Measurements from ENCODE around the gene CD82.
A peak's percentile ranks its signal among the peaks of the same experiment; 100 is the strongest.

Gene CD82

DNA sequence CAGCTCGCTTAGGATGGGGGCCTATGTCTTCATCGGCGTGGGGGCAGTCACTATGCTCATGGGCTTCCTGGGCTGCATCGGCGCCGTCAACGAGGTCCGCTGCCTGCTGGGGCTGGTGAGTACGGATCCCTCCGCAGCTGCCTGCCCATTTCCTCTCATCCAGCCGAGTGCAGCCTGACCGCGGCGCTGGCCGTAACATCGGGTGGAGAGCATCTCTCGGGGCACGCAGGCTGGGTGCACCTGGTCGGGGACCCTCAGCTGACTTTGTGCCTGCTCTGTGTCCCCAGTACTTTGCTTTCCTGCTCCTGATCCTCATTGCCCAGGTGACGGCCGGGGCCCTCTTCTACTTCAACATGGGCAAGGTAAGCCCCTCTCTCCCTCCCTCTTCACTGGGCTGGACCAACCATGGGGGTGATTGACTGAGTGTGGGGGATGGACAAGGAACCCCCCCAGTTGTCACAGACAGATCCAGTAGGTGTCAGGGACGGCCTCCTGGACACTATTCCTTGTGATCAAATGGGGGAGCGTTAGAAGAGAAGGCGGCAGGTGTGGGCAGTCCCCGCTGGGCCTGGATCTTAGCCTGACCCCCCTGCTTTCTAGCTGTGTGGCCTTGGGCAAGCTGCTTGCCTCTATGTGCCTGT is 39.7 kb downstream of the CD82 start:
- no peak for DNase-seq

DNA sequence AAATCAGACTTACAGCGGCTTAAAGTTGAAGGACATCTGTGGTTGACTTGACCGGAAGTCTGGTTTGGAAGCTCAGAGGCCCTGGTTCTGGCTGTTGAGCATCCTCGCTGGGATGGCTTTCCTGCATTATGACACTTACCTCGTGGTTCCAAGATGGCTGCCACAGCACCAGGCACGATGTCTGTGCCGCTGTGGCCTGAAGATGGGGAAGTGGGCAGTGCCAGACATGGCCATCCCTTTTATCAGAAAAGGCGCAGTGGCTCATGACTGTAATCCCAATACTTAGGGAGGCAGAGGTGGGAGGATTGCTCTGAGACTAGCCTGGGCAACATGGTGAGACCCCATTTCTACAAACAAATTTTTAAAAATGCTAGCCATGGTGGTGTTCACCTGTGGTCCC is 40.5 kb downstream of the CD82 start:
- no peak for DNase-seq

DNA sequence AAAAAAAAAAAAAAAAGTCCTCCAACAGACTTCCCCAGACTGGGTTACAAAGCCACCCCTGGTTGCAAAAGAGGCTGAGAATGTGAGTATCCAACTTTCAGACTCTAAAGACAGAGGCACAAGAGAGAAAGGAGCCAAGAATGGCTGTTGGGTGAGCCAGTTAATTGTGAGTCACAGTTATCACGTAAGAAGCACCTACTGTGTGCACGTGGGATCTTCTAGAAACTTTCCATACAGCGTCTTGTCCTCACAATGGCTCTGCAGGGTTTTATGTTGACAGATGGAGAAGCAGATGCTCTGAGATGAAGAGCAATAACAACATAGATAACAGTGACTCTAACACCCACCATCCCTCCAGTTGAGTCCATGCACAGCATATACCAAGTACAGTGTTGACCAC is 41.0 kb downstream of the CD82 start:
- no peak for DNase-seq

DNA sequence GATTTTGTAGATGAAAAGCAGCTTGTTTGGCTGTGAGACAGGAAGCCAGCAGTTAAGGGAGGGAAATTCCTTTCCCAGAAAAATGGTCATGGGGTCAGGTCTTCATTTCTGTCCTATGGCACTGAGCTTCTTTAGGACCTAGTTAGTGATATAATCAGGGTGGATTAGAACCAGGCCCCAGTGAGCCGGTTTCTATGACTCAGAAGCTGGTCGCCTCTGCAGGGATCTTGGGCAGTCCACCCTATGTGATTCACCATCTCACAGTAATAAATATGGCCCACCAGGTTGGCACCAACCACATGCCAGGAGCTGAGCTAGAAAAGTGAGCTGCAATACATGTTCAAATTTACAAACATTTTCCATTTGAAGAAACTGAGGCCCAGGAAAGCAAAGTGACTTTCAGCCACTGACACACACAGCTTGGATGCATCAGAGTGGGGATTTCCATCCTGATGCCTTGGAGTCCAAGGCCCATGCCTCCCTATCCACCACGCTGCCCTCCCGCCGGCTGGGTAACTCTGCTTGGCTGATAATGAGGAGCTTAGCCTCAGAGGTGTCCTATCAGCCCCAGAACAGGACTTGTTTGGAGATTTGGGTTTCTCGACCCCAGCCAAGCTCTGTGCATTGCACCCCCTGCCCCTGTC is 42.0 kb downstream of the CD82 start:
- peak; percentile 49 for DNase-seq

DNA sequence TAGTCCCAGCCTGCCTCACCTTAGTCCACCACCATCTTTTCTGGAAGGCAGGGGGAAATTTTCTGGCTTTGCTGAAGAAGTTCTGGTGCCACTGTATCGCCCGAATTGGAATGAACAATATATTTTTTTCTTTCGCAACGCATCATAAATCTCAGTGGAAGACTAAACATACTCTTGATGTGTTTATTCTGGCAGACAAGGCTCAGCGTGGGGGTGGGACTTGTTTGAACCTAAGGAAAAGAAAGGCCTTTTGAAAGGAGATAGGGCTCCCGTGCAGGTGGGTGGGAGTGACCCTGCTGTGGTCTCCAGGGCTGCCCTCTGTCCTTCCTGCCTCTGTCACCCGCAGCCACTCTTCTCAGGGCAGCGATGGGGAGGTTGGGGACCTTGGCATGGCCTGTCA is 42.5 kb downstream of the CD82 start:
- DNase-seq = no peak

DNA sequence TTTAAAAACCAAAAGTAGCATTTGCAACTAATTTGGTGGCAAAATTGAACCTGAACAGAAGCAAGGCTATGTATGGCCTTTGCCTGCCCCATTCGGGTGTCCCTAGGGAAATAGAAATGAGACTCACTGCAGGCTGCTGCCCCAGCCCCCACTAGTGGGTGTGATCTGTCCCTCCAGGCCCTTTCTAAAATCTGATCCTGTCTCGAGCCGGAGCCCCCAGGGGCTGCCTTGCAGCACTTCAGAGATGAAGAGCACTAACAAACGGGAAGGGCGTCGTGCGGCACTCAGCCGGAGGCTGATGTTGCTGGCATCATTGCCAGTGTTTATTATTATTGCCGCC is 43.2 kb downstream of the CD82 start:
- no peak for DNase-seq

DNA sequence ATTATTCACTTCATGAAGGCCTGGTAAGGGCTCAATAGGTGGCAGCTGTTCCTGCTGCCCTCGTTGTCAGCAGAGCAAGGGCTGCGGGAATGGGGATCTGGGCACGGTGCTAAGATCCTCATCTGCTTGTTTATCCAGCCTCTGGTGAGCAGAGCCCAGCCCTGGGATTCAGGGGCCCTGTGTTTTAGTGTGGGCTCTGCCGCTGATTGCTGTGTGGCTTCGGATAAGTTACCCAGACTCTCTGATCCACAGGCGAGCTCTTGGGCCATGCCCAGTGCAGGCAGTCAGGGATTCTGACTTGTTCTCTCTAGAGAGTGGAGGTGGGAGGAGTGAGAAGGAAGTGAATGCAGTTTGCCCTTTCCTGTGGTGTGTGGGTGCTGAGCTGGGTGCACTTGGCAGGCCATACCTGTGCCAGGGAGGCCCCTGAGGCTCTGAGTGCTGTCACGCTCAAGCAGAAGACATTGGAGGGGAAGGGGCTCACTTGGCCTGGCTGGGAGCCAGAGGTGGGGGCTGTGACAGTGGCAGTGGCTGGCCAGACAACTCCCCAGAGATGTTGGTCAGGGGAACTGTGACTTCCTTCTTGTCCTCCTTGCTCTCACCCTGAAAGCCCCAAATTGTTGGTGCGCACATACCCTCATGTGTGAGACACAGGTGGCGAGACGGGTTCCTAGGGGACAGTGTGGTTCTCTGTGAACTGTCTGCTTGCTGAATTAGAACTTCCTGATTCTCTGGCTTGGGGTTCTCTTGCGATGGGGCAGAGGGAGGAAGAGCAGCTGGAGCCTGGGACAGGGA is 43.7 kb downstream of the CD82 start:
- peak; percentile 44 for DNase-seq

DNA sequence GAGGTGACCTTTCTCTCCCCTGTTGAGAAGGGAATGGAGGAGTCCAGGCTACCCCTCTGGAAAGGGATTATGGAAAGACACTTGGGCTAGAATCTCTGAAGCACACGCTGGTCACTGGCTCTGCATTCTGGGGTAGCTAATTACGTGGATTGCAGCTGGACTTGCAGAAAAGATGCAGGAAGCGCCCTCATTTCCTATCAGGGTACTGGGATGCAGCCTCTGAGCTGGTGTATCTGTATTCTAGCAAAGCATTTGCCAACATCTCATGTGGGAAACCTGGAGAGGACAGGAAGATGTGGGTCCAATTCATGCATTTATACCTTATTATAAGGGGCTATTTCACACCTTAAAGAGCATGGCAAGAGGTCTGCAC is 44.3 kb downstream of the CD82 start:
- DNase-seq = no peak

DNA sequence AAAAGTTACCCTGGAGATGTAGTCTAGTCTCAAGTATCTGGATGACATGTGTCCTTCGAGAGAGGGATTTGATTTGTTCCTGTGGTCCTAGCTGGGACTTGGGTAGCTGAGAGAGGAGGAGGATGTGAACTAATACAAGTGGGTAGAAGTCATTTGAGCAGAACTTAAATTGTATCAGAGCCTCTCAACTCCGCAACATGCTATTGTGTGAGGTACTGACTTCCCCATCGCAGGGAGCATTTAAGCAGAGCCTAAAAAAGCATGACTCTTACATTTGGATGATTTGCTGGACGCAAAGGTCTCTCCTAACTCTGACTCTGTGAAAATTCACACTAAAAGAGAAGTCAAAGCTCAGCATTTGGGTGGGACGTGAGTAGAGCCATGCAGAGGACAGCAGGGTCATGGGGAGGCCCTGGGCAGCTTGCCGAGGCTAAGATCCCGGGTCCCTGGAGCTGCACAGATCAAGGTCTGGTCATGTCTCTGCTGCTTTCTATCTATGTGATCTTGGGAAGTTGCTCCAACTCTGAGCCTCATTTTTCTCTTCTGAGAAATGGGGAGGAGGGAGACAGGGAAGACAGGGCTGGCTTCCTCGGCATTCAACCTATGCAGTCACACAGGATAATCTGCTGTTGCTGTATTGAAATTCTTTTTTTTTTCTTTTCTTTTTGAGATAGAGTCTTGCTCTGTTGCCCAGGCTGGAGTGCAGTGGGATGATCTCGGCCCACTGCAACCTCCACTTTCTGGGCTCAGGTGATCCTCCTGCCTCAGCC is 44.9 kb downstream of the CD82 start:
- no peak for DNase-seq

DNA sequence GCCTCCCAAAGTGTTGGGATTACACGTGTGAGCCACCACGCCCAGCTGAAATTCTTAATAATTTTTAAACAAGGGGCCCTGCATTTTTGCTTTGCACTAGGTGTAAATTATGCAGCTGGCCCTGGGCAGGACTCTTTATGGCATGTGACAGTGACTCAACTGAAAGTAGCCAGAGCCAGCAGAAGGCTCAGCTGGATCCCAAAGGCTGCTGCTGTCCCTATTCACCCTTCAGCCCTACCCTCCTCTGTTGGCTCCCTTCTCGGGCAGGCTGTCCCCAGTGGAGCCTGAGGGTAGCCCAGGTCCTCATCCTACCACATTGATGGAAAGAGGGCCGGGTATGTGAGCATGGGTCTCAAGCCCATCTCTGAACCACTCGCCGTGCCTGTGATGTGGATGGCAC is 45.6 kb downstream of the CD82 start:
- no peak for DNase-seq

DNA sequence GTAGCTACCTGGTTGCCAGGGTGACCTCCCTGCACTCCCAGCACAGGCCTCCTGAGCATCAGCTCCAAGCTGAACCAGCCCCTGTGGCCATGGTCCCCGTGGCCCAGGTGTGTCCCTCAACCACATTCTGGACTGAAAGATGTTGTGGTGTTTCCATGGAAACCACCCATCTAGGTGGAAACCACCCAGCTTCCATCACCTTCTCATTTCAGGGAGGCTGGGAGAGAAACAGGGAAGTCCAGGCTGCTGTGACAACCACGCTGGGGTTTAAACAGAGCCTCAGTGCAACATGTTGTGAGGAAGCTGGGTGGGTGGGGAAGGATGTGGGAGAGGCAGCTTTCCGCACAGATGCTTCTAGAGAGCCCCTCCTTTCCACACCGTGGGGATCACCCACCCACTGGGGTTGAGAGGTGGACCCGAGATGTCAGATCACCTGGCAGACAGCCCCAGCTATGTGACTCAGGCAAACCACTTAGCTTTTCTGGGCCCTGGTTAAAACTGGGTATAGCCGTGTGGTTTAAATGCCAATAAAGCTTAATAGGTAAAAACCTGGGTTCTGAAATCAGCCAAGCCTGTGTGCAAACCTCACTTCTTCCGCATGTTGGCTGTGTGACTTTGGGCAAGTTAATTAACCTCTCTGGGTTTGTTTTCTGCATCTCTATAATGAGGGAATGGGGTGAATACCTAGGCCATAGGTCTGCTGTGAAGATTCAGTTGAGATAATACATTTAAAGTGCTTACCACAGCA is 46.4 kb downstream of the CD82 start:
- peak; percentile 68 for DNase-seq

DNA sequence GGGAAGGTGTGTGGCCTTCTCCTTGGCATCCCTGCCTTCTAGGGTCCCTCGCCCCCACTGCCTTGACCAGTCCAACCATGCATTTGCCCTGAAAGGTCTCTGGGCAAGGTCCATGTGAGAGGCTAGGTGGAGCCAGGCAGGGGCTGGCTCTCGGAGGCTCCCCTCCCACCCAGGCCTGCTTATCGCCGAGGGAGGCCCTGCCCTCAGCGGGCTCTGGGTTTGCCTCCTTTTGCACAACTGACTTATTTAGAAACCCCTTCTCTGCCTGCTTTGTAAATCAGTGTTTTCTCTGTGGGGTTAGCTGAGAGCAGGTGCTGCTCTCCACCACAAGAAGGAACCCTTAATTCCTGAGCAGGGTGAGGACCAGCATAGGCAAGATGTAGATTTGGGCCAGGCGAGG is 47.7 kb downstream of the CD82 start:
- DNase-seq = no peak

DNA sequence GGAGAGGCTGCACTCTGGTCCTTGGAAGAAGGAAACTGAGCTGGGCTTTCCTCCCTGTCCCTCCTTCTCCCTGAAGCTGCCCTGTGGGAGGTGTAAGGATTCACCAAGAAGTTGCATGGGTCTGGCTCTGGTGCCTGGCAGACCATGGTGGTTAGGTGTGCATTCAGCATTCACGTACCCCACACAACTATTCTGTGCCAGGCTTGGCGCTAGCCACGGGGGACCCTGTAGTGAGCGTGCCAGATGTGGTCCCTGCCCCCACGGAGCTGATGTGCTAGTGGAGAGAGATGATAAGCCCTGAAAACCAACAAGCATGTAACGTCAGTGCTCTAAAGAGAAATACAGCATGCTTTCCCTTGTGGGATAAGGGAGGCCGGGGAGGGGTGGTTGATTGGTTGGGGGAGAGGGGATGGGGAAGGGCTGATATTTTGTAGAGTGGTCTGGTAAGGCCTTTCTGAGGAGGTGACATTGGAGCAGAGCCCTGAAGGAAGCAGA is 48.9 kb downstream of the CD82 start:
- no peak for DNase-seq

DNA sequence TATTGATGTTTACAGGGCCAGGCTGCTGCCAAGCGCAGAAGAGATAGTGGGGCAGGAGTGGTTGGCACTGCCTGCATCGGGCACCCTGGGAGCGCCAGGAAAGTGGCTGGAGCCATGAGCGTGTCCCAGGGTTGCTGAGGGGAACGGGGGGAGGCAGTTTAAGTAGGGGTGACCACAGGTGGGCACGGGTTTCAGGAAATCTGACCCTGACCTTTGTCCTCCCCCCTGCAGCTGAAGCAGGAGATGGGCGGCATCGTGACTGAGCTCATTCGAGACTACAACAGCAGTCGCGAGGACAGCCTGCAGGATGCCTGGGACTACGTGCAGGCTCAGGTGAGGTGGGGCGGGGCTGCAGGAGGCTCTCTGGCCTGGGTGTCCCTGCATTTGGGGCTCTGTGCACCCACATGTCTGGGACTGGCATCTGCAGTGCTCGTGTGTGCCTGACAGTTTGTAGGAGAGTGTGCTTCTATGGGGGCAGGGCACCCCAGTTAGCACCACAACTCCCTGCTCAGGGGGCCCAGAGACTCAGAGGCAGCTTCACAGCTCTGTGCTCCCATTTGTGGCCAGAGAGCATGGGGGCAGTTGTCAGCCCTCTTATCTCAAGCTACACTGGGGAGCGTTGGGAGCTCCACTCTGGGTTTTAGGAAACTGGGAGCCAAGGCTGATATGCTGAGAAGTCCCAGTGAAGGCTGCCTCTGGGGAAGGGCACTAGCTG is 49.7 kb downstream of the CD82 start:
- DNase-seq = no peak

DNA sequence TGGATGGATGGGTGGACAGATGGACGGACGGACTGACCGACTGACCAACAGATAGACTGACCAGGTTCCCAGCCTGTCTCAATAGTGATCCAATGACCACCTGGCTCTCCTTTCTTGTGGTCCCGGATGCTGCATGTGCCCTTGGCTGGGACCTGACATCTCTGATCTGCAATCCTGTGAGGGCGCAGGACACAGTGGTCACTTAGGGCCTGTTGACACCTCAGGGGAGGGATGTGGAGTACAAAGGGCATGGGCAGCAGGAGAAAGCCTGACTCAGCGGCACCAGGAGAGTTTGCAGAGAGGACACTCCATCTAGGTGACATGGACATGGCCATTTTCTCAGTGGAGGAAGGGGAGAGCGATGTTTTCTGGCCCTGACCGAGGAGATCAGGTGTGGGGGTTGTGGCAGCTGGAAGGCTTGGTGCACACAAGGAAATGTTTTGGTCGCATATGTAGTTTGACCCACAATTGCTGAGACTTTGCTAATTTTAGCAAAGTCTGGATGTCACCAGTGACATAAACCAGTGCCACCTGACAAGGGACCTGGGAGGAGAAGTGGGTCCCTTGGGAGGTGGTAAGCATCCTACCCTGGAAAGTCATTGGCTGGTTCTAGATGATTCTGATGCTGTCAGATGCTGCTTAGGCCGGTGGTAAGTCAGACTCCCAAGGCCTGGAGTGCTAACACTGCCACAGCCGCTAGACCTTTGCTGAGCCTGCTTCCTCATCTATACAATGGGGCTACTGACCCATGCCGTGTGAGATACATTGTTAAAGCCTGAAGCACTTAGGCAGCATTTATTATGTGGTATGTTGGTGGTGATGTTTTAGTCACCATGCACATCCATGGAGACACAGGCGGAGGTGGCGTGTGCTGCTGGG is 50.7 kb downstream of the CD82 start:
- DNase-seq = no peak

DNA sequence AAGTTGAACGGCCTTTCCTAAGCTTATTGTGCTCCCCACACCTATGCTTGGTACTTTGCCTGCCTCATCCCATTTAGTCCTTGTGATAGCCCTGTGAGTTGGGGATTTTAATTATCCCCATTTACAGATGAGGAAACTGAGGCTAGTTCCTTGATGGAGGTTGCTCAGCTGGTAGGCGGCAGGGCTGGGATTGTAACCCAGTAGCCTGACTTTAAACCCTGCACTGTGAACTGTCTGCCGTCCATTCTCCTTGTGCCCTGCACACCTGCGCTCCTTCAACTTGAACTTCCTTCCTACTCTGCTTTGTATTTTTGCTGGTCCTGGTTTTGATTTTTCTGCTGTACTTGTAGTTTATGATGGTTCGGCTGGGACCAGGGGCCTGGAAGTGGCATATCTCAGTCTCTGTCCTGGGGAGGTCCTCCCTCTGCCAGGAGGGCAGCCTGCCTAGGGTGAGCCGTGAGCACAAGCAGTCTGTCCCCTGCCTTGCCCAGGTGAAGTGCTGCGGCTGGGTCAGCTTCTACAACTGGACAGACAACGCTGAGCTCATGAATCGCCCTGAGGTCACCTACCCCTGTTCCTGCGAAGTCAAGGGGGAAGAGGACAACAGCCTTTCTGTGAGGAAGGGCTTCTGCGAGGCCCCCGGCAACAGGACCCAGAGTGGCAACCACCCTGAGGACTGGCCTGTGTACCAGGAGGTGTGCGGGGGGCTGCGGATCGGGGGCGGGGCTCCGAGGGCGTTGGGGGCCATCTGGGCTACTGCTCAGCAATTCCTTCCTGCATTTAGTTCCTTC is 52.4 kb downstream of the CD82 start:
- peak; percentile 0 for DNase-seq

DNA sequence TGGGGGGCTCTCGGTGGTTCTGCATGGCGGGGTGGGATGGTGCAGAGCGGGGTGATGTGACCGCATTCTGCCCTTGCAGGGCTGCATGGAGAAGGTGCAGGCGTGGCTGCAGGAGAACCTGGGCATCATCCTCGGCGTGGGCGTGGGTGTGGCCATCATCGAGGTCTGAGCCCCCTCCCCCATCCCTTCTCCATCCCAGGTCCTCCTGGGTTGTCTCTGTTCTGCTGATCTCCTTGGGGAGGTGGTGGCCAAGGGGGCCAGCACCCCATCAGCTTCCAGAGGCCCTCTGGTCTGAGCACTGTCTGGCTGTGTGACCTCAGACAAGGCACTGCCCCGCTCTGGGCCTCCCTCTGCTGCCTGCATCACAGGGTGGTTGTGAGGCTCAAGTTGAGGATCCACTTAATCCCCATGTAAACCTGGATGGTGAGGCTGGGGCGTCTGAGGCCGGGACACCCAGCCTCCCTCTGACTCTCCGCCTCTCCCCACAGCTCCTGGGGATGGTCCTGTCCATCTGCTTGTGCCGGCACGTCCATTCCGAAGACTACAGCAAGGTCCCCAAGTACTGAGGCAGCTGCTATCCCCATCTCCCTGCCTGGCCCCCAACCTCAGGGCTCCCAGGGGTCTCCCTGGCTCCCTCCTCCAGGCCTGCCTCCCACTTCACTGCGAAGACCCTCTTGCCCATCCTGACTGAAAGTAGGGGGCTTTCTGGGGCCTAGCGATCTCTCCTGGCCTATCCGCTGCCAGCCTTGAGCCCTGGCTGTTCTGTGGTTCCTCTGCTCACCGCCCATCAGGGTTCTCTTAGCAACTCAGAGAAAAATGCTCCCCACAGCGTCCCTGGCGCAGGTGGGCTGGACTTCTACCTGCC is 53.3 kb downstream of the CD82 start:
- DNase-seq = peak; percentile 1

DNA sequence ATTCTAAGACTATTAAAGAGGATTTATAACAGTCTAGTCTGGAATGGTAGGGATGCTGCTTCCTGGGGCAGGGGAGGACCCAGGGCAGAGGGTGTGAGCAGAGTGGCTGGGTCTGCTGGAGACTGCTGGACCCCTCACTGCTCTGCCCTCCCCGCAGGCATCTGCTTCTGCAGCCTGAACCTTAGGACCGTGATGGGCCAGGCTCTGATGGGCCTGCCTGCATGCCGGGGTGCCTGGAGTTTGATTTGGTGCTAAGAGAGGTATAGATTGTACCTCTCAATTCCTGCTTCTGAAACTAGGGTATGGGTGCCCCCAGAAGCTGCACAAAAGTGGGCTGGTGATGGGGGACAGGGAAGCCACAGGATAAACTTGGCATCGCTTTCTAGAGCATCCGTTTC is 54.9 kb downstream of the CD82 start:
- peak; percentile 1 for DNase-seq

DNA sequence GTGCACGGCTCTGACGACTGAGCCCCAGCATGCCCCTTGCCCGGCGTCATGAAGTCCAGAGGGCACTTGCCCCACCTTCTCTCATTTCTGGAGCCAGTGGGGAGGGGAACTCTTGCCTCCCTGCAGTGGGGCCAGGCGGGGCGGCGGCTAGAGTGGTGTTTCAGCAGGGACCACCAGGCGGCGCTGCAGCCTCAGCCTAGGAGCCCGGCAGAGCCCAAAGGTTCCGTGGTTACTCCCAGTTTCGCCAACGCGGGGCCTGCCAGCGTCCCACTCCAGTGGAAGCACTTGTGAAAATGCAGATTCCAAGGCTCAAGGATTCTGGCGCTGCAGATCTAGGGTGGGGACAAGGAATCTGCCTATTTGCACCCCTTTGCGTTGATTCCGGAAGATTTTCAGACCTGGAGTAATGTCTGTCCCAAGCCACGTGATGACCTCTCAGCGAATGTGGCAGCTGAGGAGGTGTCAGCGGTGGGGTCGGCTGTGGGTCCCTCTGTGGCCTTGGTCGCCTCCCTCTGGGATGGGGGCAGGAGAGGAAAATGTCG is 55.7 kb downstream of the CD82 start:
- peak; percentile 72 for DNase-seq
